WTC11 (cell line): ENCODE measurements around the gene GDF11. TPM values are rescaled to one million over a fixed set of nuclear protein-coding genes. Genes with fewer than 3 reads are reported as not detected.

Source experiments
- ATAC-seq: fragments of 200-7000 bp; cut with Tn5 transposase; 2 replicates; pipeline ENCODE4 v1.10.0; 2021; ENCODE audit warnings: mild to moderate bottlenecking, moderate library complexity
- CTCF ChIA-PET: fragments of 300-600 bp; sonication (Branson Sonifier 250); formaldehyde crosslinking; loops from one replicate; lab custom pipeline; 2021; ENCODE audit warnings: antibody characterized with exemption; lab: Charles Lee
- POLR2A ChIA-PET: fragments of 350-600 bp; sonication (Branson Sonifier 250); formaldehyde crosslinking; loops from one replicate; lab custom pipeline; 2021; ENCODE audit warnings: antibody characterized with exemption; lab: Charles Lee
- DNase-seq: peaks from one replicate; pipeline ENCODE4 v3.0.0; 2021; ENCODE audit warnings: low spot score
- H3K27ac Mint-ChIP-seq: 2 replicates; pipeline ENCODE4 v1.8.0; 2021; ENCODE audit warnings: mixed read lengths
- H3K27me3 Mint-ChIP-seq: 2 replicates; pipeline ENCODE4 v1.8.0; 2021; ENCODE audit warnings: low read depth, mild to moderate bottlenecking, moderate library complexity, mixed read lengths
- H3K36me3 Mint-ChIP-seq: 2 replicates; pipeline ENCODE4 v1.8.0; 2021; ENCODE audit warnings: mixed read lengths
- H3K4me1 Mint-ChIP-seq: 2 replicates; pipeline ENCODE4 v1.8.0; 2022; ENCODE audit warnings: mixed read lengths
- H3K4me3 Mint-ChIP-seq: 2 replicates; pipeline ENCODE4 v1.8.0; 2021; ENCODE audit warnings: mild to moderate bottlenecking, moderate library complexity, mixed read lengths
- H3K9me3 Mint-ChIP-seq: 2 replicates; pipeline ENCODE4 v1.8.0; 2021; ENCODE audit warnings: mixed read lengths
- AR ChIP-seq: fragments of 250-450 bp; sonication (Bioruptor Pico); IDR thresholded peaks from 2 replicates; pipeline ENCODE4 v1.9.0; 2021; ENCODE audit warnings: mild to moderate bottlenecking
- ATF2 ChIP-seq: sonication (generic); formaldehyde crosslinking; IDR thresholded peaks from 2 replicates; pipeline ENCODE4 v1.8.1; 2022; ENCODE audit warnings: low read depth, missing genetic modification reagents, borderline replicate concordance
- ATF6 ChIP-seq: sonication (generic); formaldehyde crosslinking; IDR thresholded peaks from 2 replicates; pipeline ENCODE4 v1.8.1; 2023; ENCODE audit warnings: mild to moderate bottlenecking, missing genetic modification reagents
- GABPB1 ChIP-seq: sonication (generic); formaldehyde crosslinking; IDR thresholded peaks from 2 replicates; pipeline ENCODE4 v1.8.1; 2023; ENCODE audit warnings: mild to moderate bottlenecking, missing genetic modification reagents
- GRHL2 ChIP-seq: fragments of 250-450 bp; sonication (Bioruptor Pico); IDR thresholded peaks from 2 replicates; pipeline ENCODE4 v1.8.0; 2022; ENCODE audit warnings: mild to moderate bottlenecking, moderate library complexity; ENCODE audit not compliant: insufficient replicate concordance, severe bottlenecking
- GTF2I ChIP-seq: fragments of 250-450 bp; sonication (Bioruptor Pico); conservative IDR thresholded peaks from 2 replicates; pipeline ENCODE4 v1.4.0; 2021; ENCODE audit warnings: mild to moderate bottlenecking
- HMGA2 ChIP-seq: fragments of 250-450 bp; sonication (Bioruptor Pico); IDR thresholded peaks from 2 replicates; pipeline ENCODE4 v1.4.0; 2021; ENCODE audit warnings: mild to moderate bottlenecking, moderate library complexity
- PRRX2 ChIP-seq: fragments of 250-450 bp; sonication (Bioruptor Pico); IDR thresholded peaks from 2 replicates; pipeline ENCODE4 v1.8.0; 2021; ENCODE audit warnings: mild to moderate bottlenecking
- SOX15 ChIP-seq: fragments of 250-450 bp; sonication (Bioruptor Pico); IDR thresholded peaks from 2 replicates; pipeline ENCODE4 v1.9.0; 2021; ENCODE audit warnings: mild to moderate bottlenecking
- TCF7 ChIP-seq: sonication (generic); formaldehyde crosslinking; IDR thresholded peaks from 2 replicates; pipeline ENCODE4 v1.8.0; 2022; ENCODE audit warnings: mild to moderate bottlenecking, low read depth, missing genetic modification reagents, moderate library complexity
- ZBTB21 ChIP-seq: sonication (generic); formaldehyde crosslinking; IDR thresholded peaks from 2 replicates; pipeline ENCODE4 v1.8.1; 2023; ENCODE audit warnings: mild to moderate bottlenecking, missing genetic modification reagents, borderline replicate concordance
- ZBTB43 ChIP-seq: sonication (generic); formaldehyde crosslinking; IDR thresholded peaks from 2 replicates; pipeline ENCODE4 v1.8.1; 2023; ENCODE audit warnings: mild to moderate bottlenecking, missing genetic modification reagents
- ZNF232 ChIP-seq: sonication (generic); formaldehyde crosslinking; IDR thresholded peaks from 2 replicates; pipeline ENCODE4 v1.8.0; 2022; ENCODE audit warnings: mild to moderate bottlenecking, missing genetic modification reagents
- ZNF532 ChIP-seq: fragments of 250-450 bp; sonication (Bioruptor Pico); IDR thresholded peaks from 2 replicates; pipeline ENCODE4 v1.9.0; 2021; ENCODE audit warnings: mild to moderate bottlenecking, borderline replicate concordance
- total RNA-seq: library from RNA; stranded (reverse); gene quantifications from 3 replicates; pipeline ENCODE4 v1.2.3, GENCODE V29; 2021
- TF ChIP-seq, protein P1 (sequence below): sonication (generic); formaldehyde crosslinking; IDR thresholded peaks from 2 replicates; pipeline ENCODE4 v1.8.1; 2023; ENCODE audit warnings: mild to moderate bottlenecking, missing genetic modification reagents, moderate library complexity
- TF ChIP-seq, protein P2 (sequence below): sonication (generic); formaldehyde crosslinking; IDR thresholded peaks from 2 replicates; pipeline ENCODE4 v1.8.0; 2022; ENCODE audit warnings: missing genetic modification reagents

The GDF11 gene
- total RNA-seq, 1 experiment from 2014 or later: 16.9 TPM

GRCh38 chr12:55755246-55755645, 12.3 kb downstream of the GDF11 start:
- Mint-ChIP-seq H3K36me3 (peaks cover 64% of the 10 kb centered on the region), H3K27me3 (no peaks in the 10 kb centered on the region), H3K27ac (peak overlapping the region; percentile 10), H3K9me3 (no peaks in the 10 kb centered on the region), H3K4me3 (no peak overlapping the region), H3K4me1 (peaks cover 18% of the 10 kb centered on the region)
- 0 out of 2 replicates have a peak, but pooled peaks have one; percentile 21 for TF ChIP-seq PRRX2 (CRISPR knock-in tag)
- TF ChIP-seq, protein P1, sequence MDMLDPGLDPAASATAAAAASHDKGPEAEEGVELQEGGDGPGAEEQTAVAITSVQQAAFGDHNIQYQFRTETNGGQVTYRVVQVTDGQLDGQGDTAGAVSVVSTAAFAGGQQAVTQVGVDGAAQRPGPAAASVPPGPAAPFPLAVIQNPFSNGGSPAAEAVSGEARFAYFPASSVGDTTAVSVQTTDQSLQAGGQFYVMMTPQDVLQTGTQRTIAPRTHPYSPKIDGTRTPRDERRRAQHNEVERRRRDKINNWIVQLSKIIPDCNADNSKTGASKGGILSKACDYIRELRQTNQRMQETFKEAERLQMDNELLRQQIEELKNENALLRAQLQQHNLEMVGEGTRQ (CRISPR knock-in tag): no peak
- no peak for TF ChIP-seq ATF2 (CRISPR knock-in tag)
- ATAC-seq (0 out of 2 replicates have a peak, but pooled peaks have one; percentile 17), DNase-seq (no peak)
- CTCF ChIA-PET: interaction anchor here (0.5 to 7.1 kb wide), 7 partner anchors 9 to 141 kb away, joined by 3 to 54 read pairs (median 5); no protein-coding TSS in a partner anchor
- POLR2A ChIA-PET: interaction anchor here (0.6 to 1.5 kb wide), 4 partner anchors 16 to 141 kb away, joined by 4 to 6 read pairs (median 4); partner anchors contain the start of genes DNAJC14 and ORMDL2

DNA sequence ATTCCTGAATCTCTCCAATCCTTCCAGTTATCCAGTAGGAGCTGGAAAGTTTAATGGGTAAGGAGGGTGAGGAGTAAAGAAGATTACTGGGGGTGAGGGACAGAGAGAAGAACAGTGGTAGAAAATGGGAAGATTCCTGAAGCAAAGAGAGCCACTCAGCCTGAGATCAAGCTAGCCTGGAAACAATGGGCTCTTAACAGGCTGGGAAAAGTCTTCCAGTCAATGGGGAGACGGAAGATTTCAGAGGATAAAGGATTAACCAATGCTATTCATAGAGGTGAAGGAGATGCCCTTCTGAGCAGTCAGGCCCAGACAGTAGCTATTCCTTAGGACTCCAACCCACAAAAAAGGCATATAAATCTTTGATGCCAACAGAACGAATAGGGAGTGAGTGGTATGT, 14.8 kb downstream of the GDF11 start:
- Mint-ChIP-seq H3K9me3 (no peaks in the 10 kb centered on the region), H3K4me3 (no peak overlapping the region), H3K27ac (peak overlapping the region; percentile 59), H3K36me3 (peaks cover 60% of the 10 kb centered on the region), H3K27me3 (no peaks in the 10 kb centered on the region), H3K4me1 (peaks cover 11% of the 10 kb centered on the region)
- ATAC-seq (no peak), DNase-seq (no peak)
- CTCF ChIA-PET: no interaction called here
- no peak for TF ChIP-seq GABPB1 (CRISPR knock-in tag)
- TF ChIP-seq TCF7 (CRISPR knock-in tag): no peak
- TF ChIP-seq, protein P2, sequence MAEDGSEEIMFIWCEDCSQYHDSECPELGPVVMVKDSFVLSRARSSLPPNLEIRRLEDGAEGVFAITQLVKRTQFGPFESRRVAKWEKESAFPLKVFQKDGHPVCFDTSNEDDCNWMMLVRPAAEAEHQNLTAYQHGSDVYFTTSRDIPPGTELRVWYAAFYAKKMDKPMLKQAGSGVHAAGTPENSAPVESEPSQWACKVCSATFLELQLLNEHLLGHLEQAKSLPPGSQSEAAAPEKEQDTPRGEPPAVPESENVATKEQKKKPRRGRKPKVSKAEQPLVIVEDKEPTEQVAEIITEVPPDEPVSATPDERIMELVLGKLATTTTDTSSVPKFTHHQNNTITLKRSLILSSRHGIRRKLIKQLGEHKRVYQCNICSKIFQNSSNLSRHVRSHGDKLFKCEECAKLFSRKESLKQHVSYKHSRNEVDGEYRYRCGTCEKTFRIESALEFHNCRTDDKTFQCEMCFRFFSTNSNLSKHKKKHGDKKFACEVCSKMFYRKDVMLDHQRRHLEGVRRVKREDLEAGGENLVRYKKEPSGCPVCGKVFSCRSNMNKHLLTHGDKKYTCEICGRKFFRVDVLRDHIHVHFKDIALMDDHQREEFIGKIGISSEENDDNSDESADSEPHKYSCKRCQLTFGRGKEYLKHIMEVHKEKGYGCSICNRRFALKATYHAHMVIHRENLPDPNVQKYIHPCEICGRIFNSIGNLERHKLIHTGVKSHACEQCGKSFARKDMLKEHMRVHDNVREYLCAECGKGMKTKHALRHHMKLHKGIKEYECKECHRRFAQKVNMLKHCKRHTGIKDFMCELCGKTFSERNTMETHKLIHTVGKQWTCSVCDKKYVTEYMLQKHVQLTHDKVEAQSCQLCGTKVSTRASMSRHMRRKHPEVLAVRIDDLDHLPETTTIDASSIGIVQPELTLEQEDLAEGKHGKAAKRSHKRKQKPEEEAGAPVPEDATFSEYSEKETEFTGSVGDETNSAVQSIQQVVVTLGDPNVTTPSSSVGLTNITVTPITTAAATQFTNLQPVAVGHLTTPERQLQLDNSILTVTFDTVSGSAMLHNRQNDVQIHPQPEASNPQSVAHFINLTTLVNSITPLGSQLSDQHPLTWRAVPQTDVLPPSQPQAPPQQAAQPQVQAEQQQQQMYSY (CRISPR knock-in tag): no peak
- TF ChIP-seq ZBTB21 (CRISPR knock-in tag): no peak
- TF ChIP-seq ATF6 (CRISPR knock-in tag): no peak
- TF ChIP-seq GRHL2 (CRISPR knock-in tag): no peak
- TF ChIP-seq ZBTB43: no peak
- TF ChIP-seq AR (CRISPR knock-in tag): no peak
- no peak for TF ChIP-seq SOX15 (CRISPR knock-in tag)
- no peak for TF ChIP-seq ZNF232 (CRISPR knock-in tag)
- TF ChIP-seq GTF2I (CRISPR knock-in tag): no peak
- TF ChIP-seq HMGA2 (CRISPR knock-in tag): no peak
- TF ChIP-seq ZNF532 (CRISPR knock-in tag): no peak
- POLR2A ChIA-PET: interaction anchor here (0.6 kb wide), 2 partner anchors 11 to 256 kb away, joined by 3 read pairs; no protein-coding TSS in a partner anchor
